ENCODE results near the gene RNF133.
"Not testable (repeated sequence)": the region's sequence is repeated elsewhere in the genome, so short reads cannot be mapped to it uniquely, and the experiment has no call there.

Gene RNF133

GRCh38 chr7:122689346-122690109 is 9.4 kb downstream of the RNF133 start:
- DNase-seq (ENCODE audit: low spot score) = no peak

- DNase-seq (ENCODE audit: low spot score) = no peak
Measured at GRCh38 chr7:122688400-122688998, 10.4 kb downstream of the RNF133 start.

DNA sequence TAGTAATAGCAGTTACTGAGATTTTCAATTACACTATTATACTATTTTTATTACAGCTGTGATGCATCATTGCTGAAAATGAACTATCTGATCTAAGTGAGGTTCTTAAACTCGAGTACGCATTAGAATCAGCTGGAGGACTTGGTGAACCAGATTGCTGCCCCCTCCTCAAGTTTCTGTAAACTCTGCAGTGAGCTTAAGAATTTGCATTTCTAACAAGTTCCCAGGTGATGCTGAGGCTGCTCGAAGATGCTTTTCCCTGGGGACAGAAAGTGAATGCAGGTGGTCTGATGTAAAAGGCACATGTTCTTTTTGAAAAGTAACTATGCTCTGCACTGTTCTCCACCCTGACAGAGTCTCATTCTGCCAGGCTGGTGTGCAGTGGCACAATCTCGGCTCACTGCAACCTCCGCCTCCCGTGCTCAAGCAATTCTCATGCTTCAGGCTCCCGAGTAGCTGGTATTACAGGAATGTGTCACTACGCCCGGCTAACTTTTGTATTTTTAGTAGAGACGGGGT is 12.5 kb downstream of the RNF133 start:
- DNase-seq (ENCODE audit: low spot score) = no peak

DNA sequence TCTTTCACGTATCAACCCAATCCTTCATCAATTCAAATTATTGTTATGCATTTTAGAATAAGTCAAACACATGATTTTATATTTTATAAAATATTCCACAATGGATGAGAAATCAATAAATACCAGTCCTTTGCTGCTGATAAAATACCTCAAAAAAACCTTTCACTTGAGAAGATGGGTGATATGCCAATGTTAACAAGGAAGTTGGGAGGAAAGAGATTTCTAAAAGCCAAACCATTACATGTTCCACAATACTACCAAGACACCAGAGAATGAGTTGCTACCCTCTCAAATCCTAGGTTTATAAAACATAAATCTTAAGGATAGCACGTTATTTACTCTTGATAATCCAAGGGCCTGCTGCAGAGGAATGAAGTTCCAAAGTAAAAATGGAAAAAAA is 14.4 kb downstream of the RNF133 start:
- no peak for DNase-seq (ENCODE audit: low spot score)

DNA sequence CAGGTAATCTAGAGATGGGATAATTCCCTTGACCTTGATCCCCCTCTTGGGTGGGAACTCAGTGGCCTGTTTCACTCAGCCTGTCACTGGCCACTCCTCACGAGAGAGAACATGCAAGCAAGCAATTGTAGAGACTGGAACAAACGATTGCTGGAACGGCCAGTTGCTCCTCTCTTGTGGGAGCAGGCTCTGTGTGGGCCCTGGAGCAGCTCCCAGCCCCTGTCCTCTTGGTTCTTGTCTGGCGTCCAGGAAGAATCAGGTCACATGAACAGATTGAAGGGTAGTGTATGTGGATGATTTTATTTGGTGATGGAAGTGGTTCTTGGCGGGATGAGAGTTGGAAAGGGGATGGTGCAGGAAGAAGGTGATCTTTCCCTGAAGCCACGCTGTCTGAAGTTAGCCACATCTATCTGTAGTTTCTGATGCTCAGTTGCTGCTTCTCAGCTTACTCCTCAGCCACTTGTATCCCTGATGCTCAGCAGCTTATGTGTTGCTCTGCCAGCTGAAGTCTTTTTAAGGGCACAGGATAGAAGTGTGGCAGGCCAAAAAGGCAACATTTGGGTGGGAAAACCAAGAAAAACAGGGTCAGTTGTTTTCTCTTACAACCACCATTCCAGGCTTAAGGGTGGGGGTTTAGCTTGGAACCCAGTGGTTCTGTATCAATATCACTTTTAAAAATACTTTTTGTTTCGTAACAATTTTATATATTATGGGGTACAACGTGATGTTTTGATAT is 15.9 kb downstream of the RNF133 start:
- no peak for DNase-seq (ENCODE audit: low spot score)

GRCh38 chr7:122681186-122681585 is 17.7 kb downstream of the RNF133 start:
- DNase-seq (ENCODE audit: low spot score) = not testable (repeated sequence)

DNA sequence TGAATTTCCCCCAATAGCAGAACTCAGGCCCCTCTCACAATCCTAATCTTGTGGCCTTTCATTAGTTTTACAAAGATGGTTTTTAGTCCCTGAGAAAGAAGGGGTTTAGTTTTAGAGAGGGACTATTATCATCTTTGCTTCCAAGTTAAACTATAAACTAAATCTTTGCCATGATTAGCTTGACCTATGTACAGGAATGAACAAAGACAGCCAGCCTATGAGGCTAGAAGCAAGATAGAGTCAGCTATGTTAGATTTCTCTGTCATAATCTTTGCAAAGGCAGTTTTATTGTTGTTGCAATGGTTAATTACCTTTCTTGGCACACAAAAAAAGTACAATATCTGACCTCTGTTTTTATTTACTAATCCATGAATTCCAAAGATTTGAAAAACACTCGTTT is 19.1 kb downstream of the RNF133 start:
- DNase-seq (ENCODE audit: low spot score) = no peak

DNA sequence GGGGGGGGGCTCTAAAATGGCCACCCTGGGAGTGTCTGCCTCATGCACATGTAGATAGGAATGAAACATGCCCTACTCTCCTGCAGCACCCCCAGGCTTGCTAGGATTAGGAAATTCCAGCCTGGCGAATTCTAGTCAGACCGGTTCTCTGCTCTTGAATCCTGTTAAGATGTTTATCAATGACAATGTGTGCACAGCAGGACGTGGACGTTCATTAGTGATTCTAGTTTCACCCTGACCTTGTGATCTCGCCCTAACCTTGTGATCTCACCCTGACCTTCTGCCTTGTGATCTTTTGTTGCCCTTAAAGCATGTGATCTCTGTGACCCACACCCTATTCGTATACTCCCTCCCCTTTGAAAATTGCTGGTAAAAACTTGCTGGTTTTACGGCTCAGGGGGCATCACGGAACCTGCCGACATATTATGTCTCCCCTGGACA is 19.6 kb downstream of the RNF133 start:
- not testable (repeated sequence) for DNase-seq (ENCODE audit: low spot score)

DNA sequence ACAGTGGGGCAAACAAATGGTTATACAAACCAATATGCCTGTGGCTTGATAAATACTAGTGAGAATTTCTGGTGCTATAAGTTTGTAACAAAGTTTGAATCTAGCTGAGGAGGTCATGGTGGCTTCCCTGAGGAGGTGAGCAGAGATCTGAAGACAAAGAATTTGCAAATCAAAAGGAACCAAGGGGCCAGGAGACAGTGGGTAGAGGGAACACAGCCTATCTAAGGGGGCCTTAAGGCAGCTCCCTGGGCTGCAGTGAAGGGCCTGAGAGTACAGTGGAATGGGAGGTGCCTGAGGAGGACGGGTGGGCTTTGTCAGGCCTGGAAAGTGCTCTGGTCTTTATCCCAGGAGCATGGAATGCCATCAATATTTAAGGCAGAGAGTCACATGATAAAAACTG is 21.8 kb downstream of the RNF133 start:
- no peak for DNase-seq (ENCODE audit: low spot score)

GRCh38 chr7:122676466-122676865 is 22.5 kb downstream of the RNF133 start:
- no peak for DNase-seq (ENCODE audit: low spot score)

DNA sequence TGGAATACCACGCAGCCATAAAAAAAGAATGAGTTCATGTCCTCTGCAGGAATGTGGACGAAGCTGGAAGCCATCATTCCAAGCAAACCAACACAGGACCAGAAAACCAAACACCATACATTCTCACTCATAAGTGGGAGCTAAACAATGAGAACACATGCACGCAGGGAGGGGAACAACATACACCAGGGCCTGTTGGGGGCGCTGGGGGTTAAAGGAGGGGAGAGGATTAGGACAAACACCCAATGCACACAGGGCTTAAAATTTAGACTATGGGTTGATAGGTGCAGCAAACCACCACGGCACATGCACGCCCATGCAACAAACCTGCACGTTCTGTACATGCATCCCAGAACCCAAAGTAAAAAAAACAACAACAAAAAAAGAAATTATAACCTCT is 23.3 kb downstream of the RNF133 start:
- no peak for DNase-seq (ENCODE audit: low spot score)

DNA sequence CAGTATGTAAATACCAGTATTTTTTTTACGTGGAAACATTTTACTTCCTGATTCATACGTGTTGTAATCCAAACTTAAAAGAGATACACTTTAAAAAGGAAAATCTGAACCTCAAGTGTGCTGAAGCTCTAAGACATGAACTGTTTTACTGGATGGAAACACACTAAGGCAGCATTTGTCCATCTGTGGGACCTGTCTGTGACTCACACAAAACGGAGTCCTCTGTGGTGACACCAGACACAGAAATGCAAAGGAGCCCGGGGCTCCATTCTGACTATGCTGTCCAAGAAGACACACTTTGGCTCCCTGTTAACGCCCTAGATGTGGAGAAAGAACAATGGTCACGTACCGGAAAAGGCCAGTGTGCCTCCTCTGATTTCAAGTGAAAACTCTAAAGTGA is 23.9 kb downstream of the RNF133 start:
- DNase-seq (ENCODE audit: low spot score) = no peak

GRCh38 chr7:122674502-122674901 is 24.4 kb downstream of the RNF133 start:
- no peak for DNase-seq (ENCODE audit: low spot score)

DNA sequence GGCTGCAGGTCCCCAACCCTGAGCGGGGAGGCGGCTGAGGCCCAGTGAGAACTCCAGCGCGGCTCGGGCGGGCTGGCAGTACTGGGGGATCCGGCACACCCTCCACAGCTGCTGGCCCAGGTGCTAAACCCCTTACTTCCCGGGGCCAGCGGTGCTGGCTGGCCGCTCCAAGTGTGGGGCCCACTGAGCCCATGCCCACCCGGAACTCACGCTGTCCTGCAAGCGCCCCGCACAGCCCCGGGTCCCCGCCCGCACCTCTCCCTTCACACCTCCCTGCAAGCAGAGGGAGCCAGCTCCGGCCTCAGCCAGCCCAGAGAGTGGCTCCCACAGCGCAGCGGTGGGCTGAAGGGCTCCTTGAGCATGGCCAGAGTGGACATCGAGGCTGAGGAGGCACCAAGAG is 25.0 kb downstream of the RNF133 start:
- no peak for DNase-seq (ENCODE audit: low spot score)

DNA sequence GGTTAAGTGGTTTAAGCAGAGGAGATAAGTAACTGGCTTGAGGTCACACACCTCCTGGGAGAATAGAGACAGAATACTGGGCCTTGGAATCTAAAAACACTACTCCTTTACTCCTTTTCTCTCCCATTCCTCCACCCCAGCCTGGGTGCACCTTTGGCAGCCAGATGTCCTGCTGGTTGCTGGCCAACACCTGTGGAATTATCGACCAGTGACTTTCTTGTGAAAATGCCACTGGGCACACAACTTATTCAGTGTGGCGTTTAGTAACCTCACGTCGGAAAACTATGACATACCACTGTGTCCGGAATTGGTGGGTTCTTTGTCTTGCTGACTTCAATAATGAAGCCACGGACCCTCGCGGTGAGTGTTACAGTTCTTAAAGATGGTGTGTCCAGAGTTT is 26.4 kb downstream of the RNF133 start:
- no peak for DNase-seq (ENCODE audit: low spot score)

DNA sequence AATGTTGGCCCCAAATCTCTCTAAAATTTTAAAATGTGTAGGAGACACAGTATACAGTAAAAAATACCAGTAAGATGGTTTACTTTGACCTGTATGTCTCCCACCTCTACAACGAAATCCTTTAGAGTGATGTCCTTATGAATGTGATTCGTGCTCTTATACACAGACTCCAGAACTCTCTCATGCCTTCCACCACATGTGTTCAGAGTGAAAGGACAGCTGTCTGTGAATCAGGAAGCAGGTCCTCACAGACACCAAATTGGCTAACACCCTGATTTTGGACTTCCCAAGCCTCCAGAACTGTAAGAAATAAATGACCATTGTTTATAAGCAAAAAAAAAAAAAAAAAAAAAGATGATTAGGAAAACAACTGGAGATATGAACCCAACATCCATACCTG is 35.2 kb downstream of the RNF133 start:
- no peak for DNase-seq (ENCODE audit: low spot score)

GRCh38 chr7:122658856-122659255 is 40.1 kb downstream of the RNF133 start:
- DNase-seq (ENCODE audit: low spot score) = no peak

DNA sequence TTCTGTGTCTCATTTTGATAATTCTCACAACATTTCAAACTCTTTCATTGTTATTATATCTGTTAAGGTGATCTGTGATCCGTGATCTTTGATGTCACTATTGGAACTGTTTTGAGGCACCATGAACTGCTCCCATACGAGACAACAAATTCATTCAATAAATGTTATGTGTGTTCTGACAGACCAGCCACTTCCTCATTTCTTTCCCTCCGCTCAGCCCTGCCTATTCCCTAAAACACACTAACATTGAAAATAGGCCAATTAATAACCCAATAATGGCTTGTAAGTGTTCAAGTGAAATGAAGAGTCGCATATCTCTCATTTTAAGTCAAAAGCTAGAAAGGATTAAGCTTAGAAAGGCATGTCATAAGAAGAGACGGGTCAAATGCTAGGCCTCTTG is 45.2 kb downstream of the RNF133 start:
- DNase-seq (ENCODE audit: low spot score) = no peak

GRCh38 chr7:122652876-122653275 is 46.0 kb downstream of the RNF133 start:
- DNase-seq (ENCODE audit: low spot score) = no peak

DNA sequence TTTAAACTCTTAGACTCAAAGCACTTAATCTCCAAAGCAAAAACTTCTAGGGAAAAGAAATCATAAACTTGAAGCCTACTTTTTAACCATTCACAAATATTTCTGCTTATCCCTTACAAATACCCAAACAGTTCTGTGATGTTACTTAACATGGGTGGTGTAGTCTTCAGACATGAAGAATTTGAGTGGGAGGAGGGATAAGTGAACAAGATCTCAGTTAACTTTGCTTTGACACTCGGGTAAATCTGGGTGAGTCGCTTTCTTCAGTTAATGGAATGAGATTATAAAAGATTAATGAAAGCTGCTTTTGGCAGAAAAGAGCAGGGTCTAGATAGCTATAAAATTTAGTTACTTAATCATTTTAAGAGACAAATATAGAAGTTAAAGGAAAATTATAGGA is 47.5 kb downstream of the RNF133 start:
- no peak for DNase-seq (ENCODE audit: low spot score)
